Nephron progenitor cell (in vitro differentiated cells): ENCODE results near the gene FAM168A.

Experiments
- DNase-seq: peaks from one replicate; pipeline ENCODE4 v3.0.0; 2021
- H3K27ac Mint-ChIP-seq: 2 replicates; pipeline ENCODE4 v1.8.0; 2021; ENCODE audit warnings: mild to moderate bottlenecking, moderate library complexity, mixed read lengths
- H3K27me3 Mint-ChIP-seq: 2 replicates; pipeline ENCODE4 v1.8.0; 2021; ENCODE audit warnings: mild to moderate bottlenecking, low read depth, mixed read lengths; ENCODE audit not compliant: poor library complexity
- H3K36me3 Mint-ChIP-seq: 2 replicates; pipeline ENCODE4 v1.8.0; 2021; ENCODE audit warnings: low read depth, mixed read lengths
- H3K4me1 Mint-ChIP-seq: 2 replicates; pipeline ENCODE4 v1.8.0; 2021; ENCODE audit warnings: mixed read lengths
- H3K4me3 Mint-ChIP-seq: 2 replicates; pipeline ENCODE4 v1.8.0; 2021; ENCODE audit warnings: mild to moderate bottlenecking, moderate library complexity, mixed read lengths
- H3K9me3 Mint-ChIP-seq: 2 replicates; pipeline ENCODE4 v1.8.0; 2021; ENCODE audit warnings: mild to moderate bottlenecking, moderate library complexity, mixed read lengths
- CTCF ChIP-seq: fragments of 200-600 bp; sonication (generic); IDR thresholded peaks from 2 replicates; pipeline ENCODE4 v1.5.0; 2021; ENCODE audit warnings: antibody characterized with exemption

Gene FAM168A

DNA sequence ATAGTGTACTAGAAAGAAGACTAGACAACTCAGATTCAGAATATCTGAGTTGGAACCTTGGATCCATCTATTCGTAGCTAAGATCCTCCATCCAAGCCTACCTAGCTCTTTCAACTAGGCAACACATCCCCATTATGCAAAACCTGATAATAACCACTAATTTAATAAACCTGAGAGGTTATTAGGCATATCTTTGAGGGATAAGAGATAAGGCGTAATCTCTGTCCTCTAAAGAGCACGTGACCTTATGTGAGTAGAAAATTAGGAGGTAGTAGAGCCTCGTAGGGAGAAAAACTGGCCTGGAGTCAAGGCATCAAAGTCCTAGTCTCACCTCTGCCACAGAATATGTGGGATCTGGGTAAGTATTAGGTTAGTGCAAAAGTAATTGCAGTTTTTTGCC lies 87.8 kb downstream of the FAM168A start:
- no peak for DNase-seq
- H3K27me3 Mint-ChIP-seq = peaks cover 5% of the 10 kb centered on the region
- H3K9me3 Mint-ChIP-seq = peaks cover 18% of the 10 kb centered on the region
- H3K4me3 Mint-ChIP-seq = no peak overlapping the region
- no peak for TF ChIP-seq CTCF
- no peak overlapping the region for H3K27ac Mint-ChIP-seq
- H3K36me3 Mint-ChIP-seq = peaks cover 36% of the 10 kb centered on the region
- H3K4me1 Mint-ChIP-seq = no peaks in the 10 kb centered on the region

- Mint-ChIP-seq H3K4me1 (no peaks in the 10 kb centered on the region), H3K4me3 (no peak overlapping the region), H3K36me3 (peaks cover 37% of the 10 kb centered on the region), H3K9me3 (peaks cover 25% of the 10 kb centered on the region), H3K27me3 (peaks cover 5% of the 10 kb centered on the region), H3K27ac (no peak overlapping the region)
- no peak for TF ChIP-seq CTCF
- DNase-seq = no peak
Measured at GRCh38 chr11:73509188-73509587, 88.7 kb downstream of the FAM168A start.

DNA sequence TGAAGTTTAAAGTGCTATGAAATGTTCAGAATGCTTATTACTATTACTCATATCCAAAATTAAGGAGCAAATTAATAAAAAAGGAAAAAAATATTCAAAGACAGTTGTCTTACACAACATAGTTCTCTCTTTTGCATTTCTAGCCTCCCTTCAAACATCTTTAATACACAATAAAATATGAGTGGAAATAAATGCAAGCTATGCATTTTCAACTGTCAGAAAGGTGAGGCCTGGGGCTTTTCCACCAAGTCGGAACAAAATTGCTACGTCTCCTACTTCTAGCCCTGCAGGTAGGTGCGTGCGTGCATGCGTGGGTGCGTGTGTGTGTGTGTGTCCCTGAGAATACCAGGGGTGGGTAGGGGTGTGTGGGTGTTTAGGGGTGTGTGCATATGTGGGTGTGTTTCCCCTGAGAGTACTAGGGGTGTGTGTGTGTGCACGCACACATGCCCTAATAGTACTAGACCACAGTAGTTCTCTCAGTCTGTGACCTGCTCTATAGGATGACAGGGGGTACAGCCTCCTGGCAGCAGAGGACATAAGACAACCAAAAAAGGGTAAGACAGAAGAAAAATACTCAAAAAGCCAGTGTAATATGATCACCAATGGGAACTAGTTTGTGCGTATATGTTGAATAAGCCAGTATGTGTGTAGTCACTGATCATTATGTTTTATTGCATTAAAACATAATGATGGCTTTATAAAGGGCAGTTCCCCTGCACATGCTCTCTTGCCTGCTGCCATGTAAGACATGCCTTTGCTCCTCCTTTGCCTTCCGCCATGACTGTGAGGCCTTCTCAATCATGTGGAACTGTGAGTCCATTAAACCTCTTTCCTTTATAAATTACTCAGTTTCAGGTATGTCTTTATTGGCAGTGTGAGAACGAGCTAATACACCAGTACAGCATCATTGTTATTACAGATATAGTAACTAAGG lies 89.4 kb downstream of the FAM168A start:
- TF ChIP-seq CTCF = no peak
- Mint-ChIP-seq H3K4me1 (no peaks in the 10 kb centered on the region), H3K36me3 (peaks cover 44% of the 10 kb centered on the region), H3K27ac (no peak overlapping the region), H3K4me3 (no peak overlapping the region), H3K9me3 (peaks cover 32% of the 10 kb centered on the region), H3K27me3 (peaks cover 3% of the 10 kb centered on the region)
- DNase-seq = no peak

DNA sequence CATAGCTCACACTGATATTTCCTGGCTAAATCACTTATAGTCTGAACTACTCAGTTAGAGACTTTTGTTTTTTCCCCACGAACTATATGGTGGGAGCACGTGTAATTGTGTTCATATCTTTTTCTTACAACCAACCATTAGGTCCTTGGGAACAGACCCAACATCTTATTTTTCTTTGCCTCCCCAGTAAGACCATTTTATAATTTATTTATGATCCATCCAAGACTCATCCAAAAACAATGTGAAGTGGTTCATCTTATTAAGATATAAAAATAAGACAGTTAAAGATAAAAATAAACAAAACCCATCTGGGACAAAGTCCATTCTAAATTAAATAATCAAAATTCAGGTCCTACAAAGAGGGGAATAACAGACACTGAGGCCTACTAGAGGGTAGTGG lies 90.8 kb downstream of the FAM168A start:
- H3K9me3 Mint-ChIP-seq = peaks cover 46% of the 10 kb centered on the region
- TF ChIP-seq CTCF = no peak
- peaks cover 58% of the 10 kb centered on the region for H3K36me3 Mint-ChIP-seq
- DNase-seq = no peak
- H3K4me3 Mint-ChIP-seq = no peak overlapping the region
- no peaks in the 10 kb centered on the region for H3K4me1 Mint-ChIP-seq
- H3K27ac Mint-ChIP-seq = no peak overlapping the region
- H3K27me3 Mint-ChIP-seq = no peaks in the 10 kb centered on the region

DNA sequence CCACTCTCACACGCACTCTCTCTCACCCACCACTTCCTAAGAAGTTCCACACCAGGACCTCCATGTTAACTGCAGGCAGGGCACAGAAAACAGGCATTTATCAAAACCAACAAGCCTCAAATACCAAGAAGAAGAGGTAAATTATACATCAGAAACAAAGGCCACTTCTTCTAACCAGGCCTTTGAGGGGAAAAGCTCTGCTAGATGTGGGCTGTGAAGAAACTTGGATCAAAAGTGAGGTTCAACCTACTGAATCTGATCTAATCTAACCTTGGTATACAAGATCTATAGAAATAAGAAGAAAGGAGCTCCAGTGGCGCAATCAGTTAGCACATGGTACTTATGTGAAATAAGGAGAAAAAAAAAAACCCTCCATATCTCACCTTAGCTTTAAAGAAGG lies 91.9 kb downstream of the FAM168A start:
- no peak for TF ChIP-seq CTCF
- H3K27ac Mint-ChIP-seq = peak overlapping the region; percentile 9

GRCh38 chr11:73498343-73498742 lies 99.6 kb downstream of the FAM168A start:
- peaks cover 70% of the 10 kb centered on the region for H3K9me3 Mint-ChIP-seq
- no peak overlapping the region for H3K4me3 Mint-ChIP-seq
- H3K27ac Mint-ChIP-seq = no peak overlapping the region
- DNase-seq = no peak
- H3K27me3 Mint-ChIP-seq = peaks cover 3% of the 10 kb centered on the region
- H3K4me1 Mint-ChIP-seq = peaks cover 17% of the 10 kb centered on the region
- peaks cover 82% of the 10 kb centered on the region for H3K36me3 Mint-ChIP-seq
- TF ChIP-seq CTCF = no peak

More for the DNA sequence above, 91.9 kb downstream of the FAM168A start:
- no peaks in the 10 kb centered on the region for H3K27me3 Mint-ChIP-seq
- H3K9me3 Mint-ChIP-seq = peaks cover 57% of the 10 kb centered on the region
- H3K36me3 Mint-ChIP-seq = peaks cover 69% of the 10 kb centered on the region
- DNase-seq = no peak
- no peaks in the 10 kb centered on the region for H3K4me1 Mint-ChIP-seq
- no peak overlapping the region for H3K4me3 Mint-ChIP-seq
